Right renal pelvis (tissue), 4 donors: ENCODE measurements around the gene CDC42EP4. TPM values are rescaled to one million over a fixed set of nuclear protein-coding genes. Genes with fewer than 3 reads are reported as not detected.
"Not testable (repeated sequence)": the region's sequence is repeated elsewhere in the genome, so short reads cannot be mapped to it uniquely, and the experiment has no call there.

Experiments
- DNase-seq, 4 donors: peaks; one replicate each; pipeline ENCODE4 v3.0.0-alpha.2; 2013; ENCODE audit warnings: low read depth in 4 of 4, low spot score in 3 of 4, missing footprints in 1 of 4
- polyA plus RNA-seq, 4 donors: library from polyadenylated mRNA; unstranded; fragments of 120-200 nt; gene quantifications; one replicate each; pipeline ENCODE4 v1.2.1, GENCODE V29; 2013; ENCODE audit not compliant: insufficient read length in 4 of 4

The CDC42EP4 gene
- polyA plus RNA-seq, 4 donors: 46.1 to 52.8 (median 50.8) TPM

- no peak for DNase-seq
Measured at GRCh38 chr17:73284354-73284753, 27.4 kb downstream of the CDC42EP4 start.

DNA sequence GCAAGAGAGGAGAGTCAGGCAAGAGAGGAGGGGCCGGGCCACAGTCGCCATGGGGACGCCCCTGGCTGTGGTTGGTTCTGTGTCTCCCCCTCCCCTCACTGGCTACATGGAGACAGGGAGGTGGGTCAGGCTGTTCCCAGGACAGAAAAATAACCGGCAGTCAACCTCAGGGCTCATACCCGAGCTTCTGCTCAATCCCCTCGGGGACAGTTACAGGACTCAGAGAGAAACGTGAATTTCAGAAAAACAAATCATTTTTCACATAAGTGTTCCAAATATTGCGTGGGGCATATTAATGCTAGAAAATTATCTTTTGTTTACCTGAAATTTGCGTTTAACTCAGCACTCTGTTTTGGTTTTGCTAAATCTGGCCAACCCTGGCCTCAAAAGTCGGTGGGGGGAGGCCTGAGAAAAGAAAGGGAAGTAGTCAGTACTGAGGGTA, 27.9 kb downstream of the CDC42EP4 start:
- peak in 1 of 4 donors; percentile 64 for DNase-seq

GRCh38 chr17:73283250-73283649, 28.6 kb downstream of the CDC42EP4 start:
- no peak for DNase-seq

DNA sequence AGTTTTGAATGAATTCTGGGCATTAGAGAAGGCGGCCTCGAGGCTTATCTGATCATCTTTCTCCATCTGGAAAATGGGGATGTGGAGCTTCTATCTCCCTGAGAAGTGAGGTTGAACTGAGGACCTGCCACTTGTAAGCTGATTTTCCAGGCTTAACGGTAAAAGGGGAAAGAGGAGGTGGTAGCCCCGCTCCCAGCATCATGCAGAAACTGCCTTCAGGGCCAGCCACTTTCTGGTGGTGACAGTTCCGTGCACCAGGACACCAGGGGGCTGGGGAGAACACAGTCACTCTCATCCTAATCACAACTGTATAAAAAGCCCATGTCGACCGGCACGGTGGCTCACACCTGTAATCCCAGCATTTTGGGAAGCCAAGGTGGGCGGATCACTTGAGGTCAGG, 29.2 kb downstream of the CDC42EP4 start:
- no peak for DNase-seq

- no peak for DNase-seq
Measured at GRCh38 chr17:73281928-73282327, 29.9 kb downstream of the CDC42EP4 start.

DNA sequence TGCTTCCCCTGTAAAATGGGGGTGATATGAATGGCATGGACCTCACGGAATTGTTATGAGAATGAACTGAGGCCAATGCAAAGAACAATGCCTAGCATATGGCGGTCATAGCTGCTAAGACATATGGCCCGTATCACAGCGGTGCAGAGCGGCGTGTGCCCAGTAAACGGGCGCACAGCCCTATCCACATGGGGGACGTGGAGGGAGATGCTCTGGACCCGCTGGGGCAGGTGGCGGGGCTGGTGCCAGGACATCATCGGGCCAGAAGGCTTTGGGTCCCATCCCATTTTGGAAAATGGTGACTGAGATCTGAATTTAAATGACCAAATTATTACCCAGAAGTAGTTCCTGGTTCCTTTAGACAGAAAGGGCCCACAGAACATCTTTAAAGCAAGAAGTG, 31.6 kb downstream of the CDC42EP4 start:
- DNase-seq: no peak

GRCh38 chr17:73279704-73280103, 32.1 kb downstream of the CDC42EP4 start:
- no peak for DNase-seq

DNA sequence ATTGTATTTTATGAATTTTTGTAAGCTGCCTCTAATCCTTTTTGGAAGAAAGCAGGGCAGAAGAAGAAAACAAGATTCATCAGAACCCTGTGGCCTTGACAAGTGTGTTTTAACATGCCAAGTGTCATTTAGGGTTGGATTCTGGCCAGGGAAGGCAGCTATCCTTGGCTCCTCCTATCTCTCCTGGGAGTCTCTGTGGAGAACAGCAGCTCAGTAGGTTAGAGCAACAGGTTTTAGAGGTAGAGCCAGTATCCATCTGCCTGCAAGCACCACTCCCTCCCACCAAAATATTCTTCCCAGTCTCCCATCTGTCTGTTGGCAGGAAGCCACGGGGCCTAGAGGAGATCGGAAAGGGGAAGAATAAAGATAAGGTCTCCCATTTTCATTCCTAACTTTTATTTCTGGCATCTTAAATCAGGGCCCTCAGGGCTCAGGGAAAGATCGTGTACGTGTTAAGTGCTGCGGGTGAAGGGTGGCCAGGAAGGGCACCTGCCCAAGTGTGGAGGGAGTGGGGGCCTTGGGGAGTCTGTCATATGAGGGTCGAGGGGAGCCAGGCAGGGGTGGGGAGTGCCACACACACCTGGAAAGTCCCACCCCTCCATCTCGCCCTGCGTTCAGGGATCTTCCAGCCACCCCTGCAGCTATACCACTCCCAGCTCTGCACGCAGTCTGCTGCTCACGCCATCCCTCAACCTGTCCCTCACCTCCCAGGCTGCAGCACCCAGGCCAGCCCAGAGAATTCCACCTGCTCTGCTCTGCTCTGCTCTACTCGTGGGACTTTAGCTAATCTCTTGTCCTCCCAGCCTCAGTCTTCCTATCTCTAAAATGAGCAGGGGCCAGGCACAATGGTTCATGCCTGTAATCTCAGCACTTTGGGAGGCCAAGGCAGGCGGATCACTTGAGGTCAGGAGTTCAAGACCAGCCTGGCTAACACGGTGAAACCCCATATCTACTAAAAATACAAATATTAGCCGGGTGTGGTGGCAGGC, 33.0 kb downstream of the CDC42EP4 start:
- DNase-seq: no peak

- no peak for DNase-seq
Measured at GRCh38 chr17:73278049-73278464, 33.7 kb downstream of the CDC42EP4 start.

GRCh38 chr17:73274490-73274889, 37.3 kb downstream of the CDC42EP4 start:
- no peak for DNase-seq

DNA sequence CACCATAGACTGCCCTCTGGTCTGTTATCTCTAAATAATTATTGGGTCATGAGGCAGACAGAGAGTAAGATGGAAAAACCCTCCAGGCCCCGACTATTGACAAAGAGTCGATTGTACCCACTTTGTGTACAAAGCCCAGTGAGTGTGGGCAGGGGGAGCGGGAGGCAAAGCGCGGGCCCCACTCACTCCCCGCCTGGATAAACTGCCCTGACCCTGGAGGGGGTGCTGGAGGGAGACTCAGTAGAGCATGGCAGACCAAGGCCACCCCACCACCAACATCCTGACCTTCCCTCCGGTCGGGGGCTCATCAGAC, 38.9 kb downstream of the CDC42EP4 start:
- no peak for DNase-seq

GRCh38 chr17:73271072-73271471, 40.7 kb downstream of the CDC42EP4 start:
- DNase-seq: no peak

GRCh38 chr17:73269791-73270190, 42.0 kb downstream of the CDC42EP4 start:
- DNase-seq: no peak

DNA sequence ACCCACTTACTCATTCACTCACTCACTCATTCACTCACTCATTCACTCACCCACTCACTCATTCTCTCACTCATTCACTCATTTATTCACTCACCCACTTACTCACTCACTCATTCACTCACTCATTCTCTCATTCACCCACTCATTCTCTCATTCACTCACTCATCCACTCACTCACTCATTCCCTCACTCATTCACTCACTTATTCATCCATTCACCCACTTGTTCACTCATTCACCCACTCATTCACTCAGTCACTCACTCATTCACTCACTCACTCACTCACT, 42.5 kb downstream of the CDC42EP4 start:
- no peak for DNase-seq

GRCh38 chr17:73268582-73269328, 43.0 kb downstream of the CDC42EP4 start:
- no peak for DNase-seq

DNA sequence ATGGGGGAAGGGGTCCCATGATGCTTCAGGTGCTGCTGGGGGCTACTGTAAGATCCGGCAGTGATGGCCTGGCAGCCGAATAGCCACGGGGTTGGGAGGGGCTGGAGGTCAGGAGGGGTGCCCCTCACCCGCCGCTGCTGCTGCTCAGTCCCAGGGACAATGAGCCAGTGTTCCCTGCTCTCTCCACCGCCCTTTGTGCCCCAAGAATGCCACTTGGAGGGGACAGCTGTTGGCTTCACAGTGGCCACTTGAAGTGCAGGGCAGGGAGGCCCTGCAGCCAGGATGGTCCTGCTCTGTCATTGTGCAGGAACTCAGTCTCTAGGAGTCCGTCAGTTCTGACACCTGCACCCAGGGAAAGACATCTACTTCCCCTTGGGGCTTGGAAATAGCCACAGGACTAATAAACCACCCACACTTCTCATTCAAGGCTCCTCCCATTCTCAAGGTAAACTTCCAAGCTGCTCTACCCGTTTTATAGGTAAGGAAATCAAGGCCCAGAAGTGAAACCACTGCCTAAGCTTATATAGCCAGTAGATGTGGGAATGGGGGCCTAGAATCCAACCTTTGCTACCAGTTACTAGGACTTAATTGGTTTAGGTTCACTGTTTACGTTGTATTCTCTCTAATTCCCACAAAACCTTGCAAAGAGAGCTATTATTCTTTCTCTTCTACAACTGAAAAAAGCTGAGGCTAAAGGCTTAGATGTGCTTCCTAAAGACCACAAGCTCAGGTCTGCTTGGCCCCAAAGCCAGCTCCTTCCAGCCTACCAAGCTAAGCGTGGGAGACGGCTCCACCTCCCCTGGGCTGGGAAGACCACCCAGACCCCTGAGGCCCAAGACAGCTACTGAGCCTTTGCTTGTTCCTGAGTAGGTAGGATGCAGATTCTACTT, 43.9 kb downstream of the CDC42EP4 start:
- DNase-seq: no peak

DNA sequence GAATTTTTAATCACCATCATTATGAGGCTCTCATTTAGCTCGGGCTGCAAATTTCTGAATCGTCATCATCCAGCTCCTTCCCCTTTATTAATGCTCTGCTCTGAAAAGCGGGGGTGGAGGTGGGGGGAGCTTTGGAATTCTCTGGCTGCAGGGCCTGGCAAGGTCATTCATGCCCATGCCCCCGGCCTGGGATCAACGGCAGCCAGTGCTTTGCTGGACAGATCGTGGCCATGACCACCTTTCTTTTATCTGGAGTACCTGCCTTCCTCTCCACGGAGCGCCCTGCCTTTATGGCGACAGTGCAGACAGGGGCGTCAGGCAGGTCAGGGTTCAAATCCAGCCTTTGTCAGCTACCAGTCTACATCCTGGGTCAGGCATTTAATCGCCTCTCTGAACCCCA, 45.0 kb downstream of the CDC42EP4 start:
- DNase-seq: no peak

- no peak for DNase-seq
Measured at GRCh38 chr17:73265646-73266640, 45.9 kb downstream of the CDC42EP4 start.

DNA sequence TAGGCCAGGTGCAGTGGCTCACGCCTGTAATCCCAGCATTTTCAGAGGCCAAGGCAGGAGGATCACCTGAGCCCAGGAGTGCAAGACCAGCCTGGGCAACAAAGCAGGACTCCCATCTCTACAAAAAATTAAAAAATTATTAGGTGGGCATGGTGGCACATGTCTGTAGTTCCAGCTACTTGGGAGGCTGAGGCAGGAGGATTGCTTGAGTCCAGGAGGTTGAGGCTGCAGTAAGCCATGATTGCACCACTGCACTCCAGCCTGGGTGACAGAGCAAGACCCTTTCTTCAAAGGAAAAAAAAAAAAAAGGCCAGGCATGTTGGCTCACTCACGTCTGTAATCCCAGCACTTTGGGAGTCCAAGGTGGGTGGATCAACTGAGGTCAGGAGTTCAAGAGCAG, 47.4 kb downstream of the CDC42EP4 start:
- DNase-seq: not testable (repeated sequence)
